ENCODE data around the gene FAM3C.
"Not testable (repeated sequence)": the region's sequence is repeated elsewhere in the genome, so short reads cannot be mapped to it uniquely, and the experiment has no call there.

FAM3C gene

GRCh38 chr7:121334875-121335648, 61.0 kb downstream of the FAM3C start:
- in situ Hi-C loops (cut with MboI; ENCODE audit: low sequenced_read_pairs): no loop called here

- in situ Hi-C loops (cut with MboI; ENCODE audit: low sequenced_read_pairs): no loop called here
These were observed 61.7 kb downstream of the FAM3C start for GRCh38 chr7:121334376-121334775.

- in situ Hi-C loops (cut with MboI; ENCODE audit: low sequenced_read_pairs): no loop called here
These were observed 64.5 kb downstream of the FAM3C start for GRCh38 chr7:121331574-121331973.

DNA sequence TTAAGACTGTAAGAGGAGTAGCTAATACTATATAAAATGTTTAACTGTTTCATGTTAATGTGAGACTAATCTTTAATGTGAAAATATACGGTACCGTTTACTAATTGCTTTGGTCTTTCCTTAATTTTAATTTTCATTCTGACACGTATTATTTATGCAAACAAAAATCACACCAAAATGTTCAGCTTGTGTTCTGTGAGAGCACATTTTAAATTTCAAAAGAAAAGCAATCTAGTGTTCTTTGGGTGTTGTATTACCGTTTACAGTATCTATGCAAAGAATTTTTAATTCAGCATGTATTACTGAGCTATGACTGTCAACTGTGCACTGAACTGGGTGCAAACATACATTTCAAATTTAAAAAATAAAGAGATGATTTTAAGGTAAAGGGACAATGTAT, 65.1 kb downstream of the FAM3C start:
- in situ Hi-C loops (cut with MboI; ENCODE audit: low sequenced_read_pairs): no loop called here

- in situ Hi-C loops (cut with MboI; ENCODE audit: low sequenced_read_pairs): no loop called here
These were observed 65.9 kb downstream of the FAM3C start for GRCh38 chr7:121330053-121330833.

DNA sequence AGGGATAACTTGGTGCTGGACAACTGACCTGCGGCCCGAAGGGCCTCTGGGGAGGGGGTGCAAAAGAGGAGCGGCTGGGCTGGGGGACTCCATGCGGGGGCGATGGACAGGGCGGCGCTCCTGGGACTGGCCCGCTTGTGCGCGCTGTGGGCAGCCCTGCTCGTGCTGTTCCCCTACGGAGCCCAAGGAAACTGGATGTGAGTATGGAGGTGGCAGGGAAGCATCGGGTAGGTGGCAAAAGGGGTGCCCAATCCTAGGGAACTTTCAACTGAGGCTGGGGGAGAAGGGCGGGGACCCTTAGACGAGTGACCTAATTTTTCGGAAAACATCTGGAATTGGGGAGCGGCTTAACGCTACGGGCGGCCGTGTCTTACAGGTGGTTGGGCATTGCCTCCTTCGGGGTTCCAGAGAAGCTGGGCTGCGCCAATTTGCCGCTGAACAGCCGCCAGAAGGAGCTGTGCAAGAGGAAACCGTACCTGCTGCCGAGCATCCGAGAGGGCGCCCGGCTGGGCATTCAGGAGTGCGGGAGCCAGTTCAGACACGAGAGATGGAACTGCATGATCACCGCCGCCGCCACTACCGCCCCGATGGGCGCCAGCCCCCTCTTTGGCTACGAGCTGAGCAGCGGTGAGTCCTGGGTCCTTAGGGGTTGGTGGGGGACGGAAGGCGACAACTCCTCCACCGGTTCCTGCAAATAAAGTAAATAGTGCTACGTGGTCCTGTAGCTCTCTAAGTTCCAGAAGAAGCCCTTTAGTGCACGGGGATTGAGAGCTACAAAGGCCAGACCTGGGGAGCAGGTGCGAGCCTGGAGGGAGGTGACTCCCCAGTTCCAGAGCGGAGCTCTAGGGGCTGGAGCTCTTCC, 66.7 kb downstream of the FAM3C start:
- in situ Hi-C loops (cut with MboI; ENCODE audit: low sequenced_read_pairs): no loop called here

DNA sequence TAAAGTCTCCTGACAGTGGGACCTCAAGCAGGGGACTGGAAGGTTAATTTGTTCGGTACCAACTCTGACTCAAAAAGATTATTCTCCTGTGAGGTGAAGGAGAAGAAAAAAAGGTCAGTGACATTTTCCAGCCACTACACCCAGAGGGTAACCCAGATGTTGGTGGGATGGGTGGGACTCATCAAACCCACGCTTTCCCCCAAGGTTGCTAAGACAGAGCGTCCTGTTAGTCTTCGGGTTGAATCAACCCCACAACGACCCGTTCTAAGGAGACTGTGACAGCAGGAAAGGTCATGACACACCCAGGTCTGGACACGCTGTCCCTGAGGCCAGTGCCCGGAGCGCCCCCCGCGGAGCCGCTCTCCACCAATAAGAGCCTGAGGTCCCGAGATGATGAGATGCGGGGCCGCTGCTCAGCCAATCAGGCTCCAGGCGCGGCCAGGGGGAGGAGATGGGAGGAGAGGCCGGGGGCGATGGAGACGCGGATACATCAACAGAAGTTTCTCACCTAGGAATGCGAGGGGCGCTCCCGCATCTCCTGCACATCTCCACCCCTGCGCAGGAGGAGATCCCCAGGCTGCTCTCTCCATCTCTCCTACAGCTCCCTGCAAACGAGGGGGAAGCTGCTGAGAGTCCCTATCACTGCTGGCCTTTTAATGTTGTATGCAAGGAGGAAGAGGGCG, 67.5 kb downstream of the FAM3C start, which contains the start of gene WNT16:
Gene WNT16, plus strand, starts transcription at position 493 of the 683 bp plus-strand sequence. CDS start 293 bp downstream, outside the sequence.
- in situ Hi-C loops (cut with MboI; ENCODE audit: low sequenced_read_pairs): no loop called here

DNA sequence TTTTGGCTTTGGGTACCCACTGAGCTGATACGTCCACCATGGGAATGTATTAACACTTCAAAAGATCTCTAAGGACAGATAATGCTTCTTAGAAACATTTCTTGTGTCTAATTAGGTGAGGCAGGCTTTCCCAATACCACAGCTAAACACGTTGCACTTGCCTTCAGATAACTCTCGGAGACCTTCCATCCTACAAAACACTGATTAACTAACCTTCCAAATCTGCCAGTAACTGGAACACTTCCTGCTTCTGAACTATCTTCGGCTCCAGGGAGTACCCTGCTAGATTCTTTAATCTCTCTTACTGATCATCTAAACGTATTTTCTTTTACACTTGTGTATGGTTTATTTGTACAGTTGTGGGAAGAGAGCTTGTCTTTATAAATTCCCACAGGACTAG, 68.4 kb downstream of the FAM3C start:
- in situ Hi-C loops (cut with MboI; ENCODE audit: low sequenced_read_pairs): no loop called here

DNA sequence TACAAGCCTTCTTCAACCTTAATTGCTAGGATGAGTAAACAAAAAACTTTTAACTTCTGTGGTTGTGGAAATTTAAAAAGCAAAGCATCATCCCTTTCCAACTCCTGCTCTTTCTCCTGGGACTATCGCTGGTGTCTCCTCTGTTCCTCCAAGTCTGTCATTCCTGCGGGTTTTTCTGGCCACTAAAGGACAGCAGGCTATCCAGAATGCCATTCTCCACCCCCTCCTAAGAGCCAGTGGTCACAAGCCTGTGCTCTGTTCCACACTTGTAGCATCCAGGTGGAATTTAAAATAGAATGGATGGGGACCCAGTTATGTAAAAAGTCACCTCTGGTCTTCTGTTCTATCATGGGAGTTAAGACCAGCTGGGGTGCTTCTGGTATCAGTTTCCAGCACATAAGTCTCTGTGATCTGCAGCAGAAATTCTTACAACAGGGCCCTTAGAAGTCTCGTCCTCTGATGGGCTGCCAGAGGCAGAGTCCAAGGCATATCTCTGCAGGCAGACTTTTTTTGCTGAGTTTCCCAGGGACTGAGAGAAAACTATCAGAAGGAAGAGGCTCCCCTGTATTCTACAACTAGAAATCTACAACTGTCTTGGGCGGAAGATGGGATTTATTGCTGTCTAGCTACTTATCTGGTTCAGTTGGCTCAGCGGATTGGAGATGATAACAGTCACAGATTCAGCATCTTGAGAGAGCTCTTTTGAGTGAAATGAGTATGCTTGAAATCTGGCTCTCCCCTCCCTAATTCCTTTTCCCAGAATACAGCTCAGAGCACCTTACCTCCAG, 72.4 kb downstream of the FAM3C start:
- in situ Hi-C loops (cut with MboI; ENCODE audit: low sequenced_read_pairs): no loop called here

DNA sequence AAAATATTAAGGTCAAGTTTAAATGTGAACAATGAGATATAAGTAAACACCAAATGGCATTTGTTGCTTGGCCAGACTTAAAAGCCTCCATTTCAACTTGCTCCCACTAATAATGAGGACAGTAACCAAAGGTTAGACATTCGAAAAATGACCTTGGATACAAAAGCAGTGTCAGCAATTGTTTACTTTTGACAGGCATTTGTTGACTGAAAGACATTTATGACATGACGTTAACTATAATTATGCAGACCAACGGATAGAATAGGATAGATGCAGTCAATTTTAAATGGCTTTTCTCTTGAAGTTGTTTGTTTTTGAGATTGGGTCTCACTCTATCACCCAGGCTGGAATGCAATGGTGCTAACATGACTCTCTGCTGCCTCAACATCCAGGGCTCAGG, 73.6 kb downstream of the FAM3C start:
- in situ Hi-C loops (cut with MboI; ENCODE audit: low sequenced_read_pairs): no loop called here

GRCh38 chr7:121315170-121315569, 80.9 kb downstream of the FAM3C start:
- in situ Hi-C loops (cut with MboI; ENCODE audit: low sequenced_read_pairs): not testable (repeated sequence)

- in situ Hi-C loops (cut with MboI; ENCODE audit: low sequenced_read_pairs): no loop called here
These were observed 82.1 kb downstream of the FAM3C start for GRCh38 chr7:121313793-121314676.

DNA sequence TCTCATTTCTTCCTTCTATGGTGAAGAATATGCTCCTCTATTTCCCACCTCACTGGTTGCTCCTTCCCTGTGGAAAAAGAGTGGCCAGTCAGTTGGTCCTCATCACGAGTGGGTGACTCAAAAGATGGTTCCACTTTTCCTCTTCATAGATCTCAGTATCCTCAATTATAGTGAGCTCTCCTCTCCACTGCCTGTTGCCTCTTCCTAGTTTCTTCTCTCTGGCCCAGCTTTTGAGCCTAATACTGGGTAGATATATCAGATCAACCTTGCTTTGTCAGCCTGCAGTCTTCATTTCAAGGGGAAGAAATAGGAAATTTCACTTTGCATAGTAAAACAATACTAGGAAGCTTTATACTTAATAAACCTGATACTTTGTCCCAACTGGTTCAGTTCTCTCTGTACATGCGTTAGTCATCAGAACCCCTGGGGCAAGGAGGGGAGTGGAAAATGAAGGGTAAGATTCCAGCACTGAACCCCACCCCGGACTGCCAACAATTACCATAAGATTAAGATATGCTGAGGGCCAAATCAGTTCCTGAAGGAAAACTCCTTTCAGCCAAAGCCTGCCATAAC, 82.8 kb downstream of the FAM3C start:
- in situ Hi-C loops (cut with MboI; ENCODE audit: low sequenced_read_pairs): no loop called here

- in situ Hi-C loops (cut with MboI; ENCODE audit: low sequenced_read_pairs): no loop called here
These were observed 89.0 kb downstream of the FAM3C start for GRCh38 chr7:121307021-121307574.

GRCh38 chr7:121306565-121306964, 89.5 kb downstream of the FAM3C start:
- in situ Hi-C loops (cut with MboI; ENCODE audit: low sequenced_read_pairs): no loop called here

DNA sequence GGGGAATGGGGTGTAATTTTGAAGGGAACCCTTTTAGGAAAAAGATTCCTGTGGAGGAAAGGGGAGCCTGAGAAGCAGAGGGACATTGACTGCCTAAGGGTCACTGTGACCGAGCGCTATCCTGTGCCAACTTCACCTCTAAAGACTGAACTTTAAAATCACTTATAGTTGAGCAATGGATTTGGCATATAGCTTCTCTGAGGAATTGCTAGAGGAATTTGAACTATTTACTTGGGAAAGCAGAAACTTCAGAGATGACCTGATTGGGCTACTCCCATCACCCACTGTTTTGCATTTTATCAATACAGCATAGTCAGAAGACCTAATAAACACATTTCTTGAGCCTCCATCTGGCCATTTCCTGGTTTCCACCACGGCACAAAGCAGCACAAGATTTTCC, 91.0 kb downstream of the FAM3C start:
- in situ Hi-C loops (cut with MboI; ENCODE audit: low sequenced_read_pairs): no loop called here

- in situ Hi-C loops (cut with MboI; ENCODE audit: low sequenced_read_pairs): no loop called here
These were observed 91.9 kb downstream of the FAM3C start for GRCh38 chr7:121304102-121304658.

Measured in HL-60/S4 treated with retinoic acid at 250 ng/mL for 4 days and 3 days (cell line).